SKM-1 treated with dmso at 0.1 percent for 144 hours (cell line): ENCODE results near the gene SFT2D2.

Experiments used
- DNase-seq: peaks from one replicate; lab custom pipeline; 2025; ENCODE audit not compliant: unreplicated experiment; lab: John Stamatoyannopoulos, UW

SFT2D2 gene

DNA sequence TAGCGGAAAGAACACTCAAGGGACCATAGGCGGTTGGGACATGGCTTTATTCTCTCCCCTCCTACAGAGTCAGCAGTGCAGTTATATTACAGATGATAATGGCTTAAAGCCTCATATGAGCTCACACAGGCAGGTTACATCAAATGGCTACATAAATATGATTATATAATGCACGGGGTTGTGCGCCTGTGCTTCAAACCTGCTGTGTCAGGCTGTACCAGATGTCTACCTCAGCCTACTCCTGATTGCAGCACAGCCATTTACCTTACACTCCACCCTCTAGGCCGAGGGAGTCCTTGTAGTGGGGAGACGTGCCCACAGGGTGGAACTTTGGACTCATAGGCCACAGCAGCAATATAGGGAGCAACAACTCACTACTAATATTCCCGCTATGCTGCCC, 38.5 kb downstream of the SFT2D2 start:
- DNase-seq = no peak

- no peak for DNase-seq
These were observed 39.8 kb downstream of the SFT2D2 start for GRCh38 chr1:168265596-168265995.

DNA sequence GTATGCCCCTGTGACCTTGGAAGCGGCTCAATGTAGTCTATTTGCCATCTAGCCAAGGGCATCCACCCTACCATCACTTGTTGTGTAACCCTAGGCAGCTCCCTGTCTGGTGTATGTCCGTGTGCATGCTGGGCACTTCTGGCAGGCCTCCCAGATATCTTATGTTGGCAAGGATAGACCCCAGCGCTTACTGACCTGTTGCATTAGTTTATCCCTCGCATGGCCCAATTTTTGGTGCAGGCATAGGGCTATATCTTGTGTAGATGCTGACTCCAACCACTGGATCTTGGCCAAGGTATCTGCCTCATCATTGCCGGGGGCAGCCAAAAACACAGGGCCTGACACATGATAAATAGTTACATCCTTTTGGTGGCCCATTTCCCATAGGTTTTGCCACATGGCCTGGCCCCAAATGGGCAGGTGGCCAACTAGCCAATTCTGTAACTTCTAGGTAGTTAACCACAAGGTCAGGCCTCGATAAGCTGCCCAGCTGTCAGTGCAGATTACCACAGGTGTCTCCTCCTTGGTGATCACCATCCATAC, 40.9 kb downstream of the SFT2D2 start:
- no peak for DNase-seq

DNA sequence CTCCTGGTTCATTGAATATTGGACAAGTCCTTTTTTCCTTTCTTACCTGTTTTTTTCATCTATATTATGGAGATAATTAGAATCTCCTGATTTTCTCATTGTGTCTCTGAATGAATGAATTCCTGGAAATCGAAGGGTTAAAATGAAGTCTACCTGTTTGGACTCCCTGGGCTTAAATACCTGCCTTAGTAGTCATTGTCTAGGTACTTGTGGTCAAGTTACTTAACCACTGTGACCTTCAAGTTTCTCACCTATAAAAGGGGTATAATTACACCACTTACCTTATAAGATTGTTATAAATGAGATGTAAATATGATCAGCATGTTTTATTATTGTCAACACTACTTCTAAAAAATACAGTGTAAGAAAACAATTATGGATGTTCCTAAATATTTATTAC, 45.8 kb downstream of the SFT2D2 start:
- no peak for DNase-seq

DNA sequence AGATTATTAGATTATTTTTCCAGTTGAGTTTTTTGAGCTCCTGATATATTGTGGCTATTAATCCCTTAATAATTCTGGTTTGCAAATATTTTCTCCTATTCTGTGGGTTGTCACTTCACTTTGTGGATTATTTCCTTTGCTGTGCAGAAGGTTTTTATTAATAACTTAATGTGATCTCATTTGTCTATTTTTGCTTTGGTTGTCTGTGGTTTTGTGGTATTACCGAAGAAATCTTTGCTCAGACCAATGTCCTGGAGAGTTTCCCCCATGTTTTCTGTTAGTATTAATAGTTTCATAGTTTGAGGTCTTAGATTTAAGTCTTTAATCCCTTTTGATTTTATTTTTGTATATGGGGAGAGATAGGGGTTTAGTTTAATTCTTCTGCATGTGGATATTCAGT, 47.8 kb downstream of the SFT2D2 start:
- DNase-seq = no peak

DNA sequence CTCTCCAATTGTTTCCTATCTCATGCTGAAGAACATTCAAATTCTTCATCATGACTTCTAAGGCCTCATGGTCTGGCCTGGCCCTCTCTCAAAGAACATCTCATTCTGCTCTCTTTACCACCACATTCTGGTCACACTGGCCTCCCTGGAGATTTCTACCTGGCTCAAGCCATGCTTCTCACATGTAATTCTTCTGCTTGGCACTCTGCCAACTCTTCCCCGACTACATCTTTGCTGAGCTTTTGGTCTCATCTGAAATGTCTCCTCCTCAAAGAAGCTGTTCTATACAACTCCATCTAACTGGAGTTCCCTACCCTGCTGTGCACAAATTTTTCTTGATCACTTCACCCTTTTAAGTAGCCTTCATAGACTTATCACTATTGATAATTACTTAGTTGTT, 53.4 kb downstream of the SFT2D2 start:
- no peak for DNase-seq

- no peak for DNase-seq
These were observed 54.6 kb downstream of the SFT2D2 start, which contains the start of gene TBX19 for GRCh38 chr1:168280296-168280927. TSS of gene TBX19 (plus strand) at chr1:168280877. CDS start at chr1:168281091, 214 bp downstream.

DNA sequence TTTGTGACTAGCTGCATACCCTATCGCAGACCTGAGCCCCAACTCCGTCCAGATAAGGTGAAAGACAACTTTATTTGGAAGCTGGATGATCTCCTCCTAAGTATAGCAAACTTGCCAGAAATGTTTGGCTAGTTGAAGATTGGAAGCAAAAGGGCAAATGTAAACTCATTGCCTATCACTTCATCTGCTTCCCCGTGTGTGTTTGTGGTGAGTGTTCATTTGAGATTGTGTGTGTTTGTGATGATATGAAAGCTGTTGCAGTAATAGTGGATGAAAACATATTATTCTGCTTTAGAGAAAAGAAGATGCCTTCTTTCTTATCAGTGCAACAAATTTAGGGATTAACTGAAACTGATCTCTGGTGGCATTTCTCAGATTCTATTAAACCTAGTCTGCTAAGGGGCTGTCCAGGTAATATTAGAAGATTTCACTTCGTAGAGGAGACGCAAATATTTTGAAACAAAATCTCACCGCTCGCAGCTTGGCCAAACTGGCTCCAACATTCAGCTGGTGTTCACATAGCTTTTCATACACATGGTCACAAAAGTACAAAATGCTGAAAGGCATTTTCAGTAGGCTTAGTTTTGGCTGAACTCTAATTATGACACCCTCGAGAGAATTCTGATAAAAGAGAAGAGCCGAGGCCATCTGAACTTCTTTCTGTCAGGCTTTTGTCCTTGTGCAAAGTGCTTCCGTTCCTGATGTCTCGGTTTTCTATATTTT, 56.0 kb downstream of the SFT2D2 start:
- DNase-seq = no peak

DNA sequence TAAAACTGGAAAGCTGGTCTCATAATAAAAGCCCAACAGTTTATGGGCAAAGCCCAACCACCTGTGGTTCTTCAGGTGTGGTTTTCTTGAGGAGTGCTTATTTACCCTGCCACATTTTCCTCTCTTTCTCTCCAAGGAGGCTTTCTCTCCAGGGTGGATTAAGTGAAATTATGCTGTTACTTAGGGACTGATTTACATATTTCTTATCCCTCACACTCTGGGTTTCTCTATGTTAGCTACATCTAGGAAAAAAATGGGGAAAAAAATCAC, 59.7 kb downstream of the SFT2D2 start:
- DNase-seq = no peak

GRCh38 chr1:168285971-168286927, 60.4 kb downstream of the SFT2D2 start:
- no peak for DNase-seq

DNA sequence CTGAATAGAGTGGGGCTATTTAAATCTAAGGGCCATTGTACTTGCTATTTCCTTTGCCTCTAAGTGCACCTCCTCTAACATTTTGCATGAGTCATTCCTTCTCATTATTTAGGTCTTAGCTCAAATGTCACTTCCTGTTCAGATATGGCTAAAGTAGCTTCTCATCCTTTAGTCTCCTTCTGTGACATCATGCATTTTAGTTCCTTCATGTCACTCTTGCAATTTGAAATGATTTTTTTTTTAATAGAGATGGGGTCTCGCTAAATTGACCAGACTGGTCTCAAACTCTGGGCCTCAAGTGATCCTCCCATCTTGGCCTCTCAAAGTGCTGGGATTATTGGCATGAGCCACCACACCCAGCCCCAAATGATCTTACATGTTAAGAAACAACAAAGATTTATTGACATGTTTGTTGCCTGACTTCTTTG, 61.4 kb downstream of the SFT2D2 start:
- peak; percentile 22 for DNase-seq

DNA sequence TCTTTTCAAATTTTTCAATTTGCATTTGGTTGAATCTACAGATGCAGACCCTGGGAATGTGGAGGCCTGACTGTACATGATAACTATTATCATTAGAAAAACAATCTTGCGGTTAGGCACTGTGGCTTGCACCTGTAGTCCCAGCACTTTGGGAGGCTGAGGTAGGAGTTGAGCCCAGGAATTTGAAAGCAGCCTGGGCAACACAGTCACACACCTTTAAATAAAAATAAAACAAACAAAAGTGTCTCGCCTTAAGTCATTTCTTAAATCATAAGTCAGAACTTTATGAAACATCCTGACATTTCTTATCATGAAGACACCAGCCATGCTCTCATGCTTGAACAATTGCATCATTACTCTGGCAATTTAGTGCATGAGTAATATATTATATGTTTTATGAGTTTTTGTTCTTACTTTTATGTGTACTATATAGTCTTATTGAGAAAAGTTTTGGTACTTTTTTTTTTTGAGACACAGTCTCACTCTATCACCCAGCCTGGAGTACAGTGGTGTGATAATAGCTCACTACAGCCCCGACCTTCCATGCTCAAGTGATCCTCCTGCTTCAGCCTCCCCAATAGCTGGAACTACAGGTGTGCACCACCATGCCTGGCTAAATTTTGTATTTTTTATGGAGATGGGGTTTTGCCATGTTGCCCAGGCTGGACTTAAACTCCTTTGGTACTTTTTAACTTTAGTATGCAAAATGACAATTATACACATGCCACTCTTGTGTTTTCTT, 62.7 kb downstream of the SFT2D2 start:
- no peak for DNase-seq

- DNase-seq = no peak
These were observed 65.5 kb downstream of the SFT2D2 start for GRCh38 chr1:168291222-168291837.

- no peak for DNase-seq
These were observed 67.6 kb downstream of the SFT2D2 start for GRCh38 chr1:168293356-168293755.

DNA sequence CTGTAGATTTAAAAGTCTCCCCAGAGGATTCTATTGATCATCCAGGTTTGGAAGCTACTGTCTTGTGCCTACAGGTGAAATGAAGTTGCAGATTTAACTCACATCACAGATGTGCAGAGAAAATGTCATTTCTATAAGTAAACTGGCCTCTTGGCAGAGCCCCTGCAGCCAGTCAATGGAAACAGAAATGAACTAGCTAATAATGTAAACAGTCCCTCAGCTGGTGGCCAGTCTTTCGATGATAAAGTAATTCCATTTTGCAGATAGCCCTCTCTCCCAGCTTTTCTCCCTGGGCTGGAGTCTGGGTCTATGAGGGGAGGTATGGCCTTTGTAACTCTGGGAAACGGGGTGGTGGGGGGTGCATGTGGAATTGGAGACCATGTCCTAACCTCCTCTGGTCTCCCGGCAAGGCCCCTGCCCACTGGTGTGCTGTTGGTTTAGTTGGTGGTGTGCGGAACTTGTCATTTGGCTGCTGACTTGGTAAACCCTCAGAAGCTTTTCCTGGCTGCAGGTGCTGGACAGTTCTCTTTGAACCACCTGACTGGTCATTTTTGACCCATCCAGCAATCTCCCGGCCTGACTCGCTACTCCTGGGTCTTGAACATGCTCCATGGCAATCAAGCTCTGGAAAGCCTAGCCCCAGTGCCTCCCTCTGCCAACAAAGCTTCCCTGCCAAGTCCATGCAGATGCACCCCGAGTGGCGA, 69.8 kb downstream of the SFT2D2 start:
- DNase-seq = no peak

DNA sequence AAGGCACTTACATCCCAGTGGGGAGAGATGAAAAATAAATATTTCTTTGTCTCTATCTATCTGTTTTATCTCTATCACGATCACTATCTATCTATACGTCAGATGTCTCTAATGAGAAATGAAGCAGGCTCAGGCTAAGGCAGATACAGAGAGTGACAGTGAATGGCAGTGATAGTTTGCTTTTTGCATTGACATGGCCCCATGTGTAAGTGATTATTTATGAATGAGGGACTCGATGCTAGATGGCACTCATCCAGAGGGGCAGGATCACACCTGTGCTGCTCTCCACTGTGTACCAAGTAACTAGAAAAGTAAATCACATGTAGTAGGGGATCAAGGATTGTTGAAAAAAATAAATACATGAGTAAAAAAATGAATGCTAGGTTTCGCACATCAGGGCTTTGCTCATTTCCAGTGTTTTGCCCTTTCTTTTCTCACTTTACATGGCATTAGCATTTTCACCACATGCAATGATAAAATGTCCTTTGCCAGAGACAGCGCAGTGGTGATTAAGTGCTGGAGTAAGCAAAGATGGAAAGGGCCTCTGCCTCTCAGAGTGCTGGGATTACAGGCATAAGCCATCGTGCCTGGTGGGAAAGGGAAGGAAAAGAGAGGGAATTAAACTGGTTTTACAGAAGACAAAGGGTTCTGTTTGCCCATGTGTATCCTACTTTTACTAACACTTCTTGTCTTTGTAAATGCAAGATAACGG, 71.4 kb downstream of the SFT2D2 start:
- no peak for DNase-seq

DNA sequence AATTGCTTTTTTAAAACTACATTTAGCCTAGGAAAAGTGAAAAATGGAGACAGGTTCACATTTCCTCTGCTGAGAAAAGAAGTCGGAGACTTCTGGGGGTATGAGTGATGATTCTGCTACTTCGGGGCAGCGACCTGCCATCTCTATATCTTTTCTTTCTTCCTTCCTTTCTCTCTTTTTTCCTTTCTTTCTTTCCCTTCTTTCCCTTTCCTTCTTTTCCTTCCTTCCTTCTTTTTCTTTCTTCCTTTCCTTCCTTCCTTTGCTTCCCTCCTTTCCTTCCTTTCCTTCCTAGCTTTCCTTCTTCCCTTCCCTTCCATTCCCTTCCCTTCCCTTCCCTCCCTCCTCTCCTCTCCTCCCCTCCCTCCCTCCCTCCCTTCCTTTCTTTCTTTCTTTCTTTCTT, 72.6 kb downstream of the SFT2D2 start:
- DNase-seq = no peak

DNA sequence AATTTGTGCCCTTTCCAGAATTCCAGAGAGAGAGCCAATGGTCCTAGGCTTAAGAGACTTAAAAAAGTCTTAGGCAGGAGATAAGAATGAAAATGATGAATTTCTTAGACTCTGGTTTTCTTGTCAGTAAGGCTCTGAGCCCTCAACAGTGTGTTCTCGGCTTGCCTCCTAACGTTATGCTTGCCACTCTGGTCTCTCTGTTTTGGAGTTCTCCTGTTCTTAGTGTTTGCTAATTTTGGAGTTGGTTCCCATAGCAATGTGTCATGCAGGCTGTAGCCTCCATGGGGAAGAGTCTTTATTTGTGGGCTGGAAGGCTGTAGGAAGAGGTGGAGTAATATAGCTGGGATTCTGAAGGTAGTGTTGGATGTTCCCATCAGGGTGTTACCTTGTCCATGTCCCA, 74.8 kb downstream of the SFT2D2 start:
- no peak for DNase-seq

DNA sequence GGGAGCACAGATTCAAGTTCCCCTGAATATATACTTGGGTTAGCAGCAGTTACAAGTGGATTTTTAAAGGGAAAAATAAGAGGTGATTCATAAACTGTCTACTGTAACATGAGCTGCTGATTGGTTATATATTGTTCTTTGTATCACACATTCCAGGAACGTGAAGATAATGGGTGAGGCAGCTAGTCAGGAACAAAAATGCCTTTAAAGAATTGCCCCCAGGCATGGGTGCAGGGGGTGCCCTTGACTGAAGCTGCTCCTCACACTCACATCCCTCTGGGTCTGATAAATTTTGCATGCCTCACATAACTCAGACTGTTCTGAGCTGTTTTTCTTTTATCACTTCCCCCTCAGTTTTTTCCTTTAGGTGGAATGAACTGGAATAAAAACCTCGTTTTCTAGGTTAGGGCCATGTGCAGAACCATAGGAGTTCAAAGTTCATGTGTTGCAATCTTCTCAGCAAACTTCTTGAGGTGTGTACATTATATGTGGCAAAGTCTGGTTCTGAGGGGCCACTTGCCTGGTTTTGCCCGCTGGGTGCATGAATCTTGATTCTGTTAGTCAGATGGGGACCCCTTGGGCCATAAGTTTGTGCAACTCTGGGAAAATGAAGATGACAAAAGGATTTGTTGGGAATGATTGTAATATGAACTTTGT, 76.0 kb downstream of the SFT2D2 start:
- DNase-seq = no peak
